Eye (tissue), 1 donor: ENCODE data around the gene GALNT17.

Source experiments
- DNase-seq: peaks from one replicate; pipeline ENCODE4 v3.0.0-alpha.2; 2015

Gene GALNT17

DNA sequence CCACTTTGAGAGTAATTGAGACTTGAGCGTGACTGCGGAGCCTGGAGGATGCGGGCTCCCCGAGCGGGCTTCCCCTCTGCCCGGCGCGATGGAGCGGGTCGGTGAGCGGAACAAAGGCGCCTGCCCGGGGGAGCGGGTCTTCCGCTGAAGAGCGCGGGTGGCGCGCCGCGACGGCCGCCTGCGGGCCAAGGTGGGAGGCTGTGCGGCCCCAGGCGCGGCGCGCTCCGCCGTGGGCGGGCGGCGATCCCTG is at the start of gene GALNT17:
GALNT17 (plus strand) TSS at position 18 of the 250 bp plus-strand sequence.
- DNase-seq = no peak

DNA sequence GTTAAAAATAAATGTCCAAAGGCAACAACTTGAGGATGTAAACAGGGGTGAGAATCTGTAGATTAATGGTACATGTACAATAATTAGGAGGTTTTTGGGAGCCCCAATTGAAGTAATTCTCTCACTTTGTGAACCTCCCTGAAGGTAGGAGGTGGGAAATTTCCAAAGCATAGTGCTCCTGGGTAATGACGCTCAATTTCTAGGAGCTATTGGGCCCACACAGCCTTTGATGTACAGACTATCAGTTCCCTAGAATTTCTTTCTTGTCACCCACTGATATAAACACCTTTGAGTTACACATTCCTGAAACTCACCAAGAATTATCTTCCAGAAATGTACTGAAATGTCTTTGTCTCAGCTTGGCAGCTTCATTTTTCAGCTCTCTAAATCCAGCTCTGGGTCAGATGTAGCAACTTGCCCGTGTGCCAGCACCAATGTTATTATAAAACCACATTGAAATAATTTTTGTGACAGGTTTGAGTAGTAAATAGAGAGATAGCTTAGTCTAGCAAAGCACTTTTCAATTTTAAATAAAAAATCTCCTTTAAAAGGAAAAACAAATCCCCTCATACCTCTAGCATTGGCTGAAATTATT is 36.6 kb upstream of the GALNT17 start:
- DNase-seq = peak; percentile 23

DNA sequence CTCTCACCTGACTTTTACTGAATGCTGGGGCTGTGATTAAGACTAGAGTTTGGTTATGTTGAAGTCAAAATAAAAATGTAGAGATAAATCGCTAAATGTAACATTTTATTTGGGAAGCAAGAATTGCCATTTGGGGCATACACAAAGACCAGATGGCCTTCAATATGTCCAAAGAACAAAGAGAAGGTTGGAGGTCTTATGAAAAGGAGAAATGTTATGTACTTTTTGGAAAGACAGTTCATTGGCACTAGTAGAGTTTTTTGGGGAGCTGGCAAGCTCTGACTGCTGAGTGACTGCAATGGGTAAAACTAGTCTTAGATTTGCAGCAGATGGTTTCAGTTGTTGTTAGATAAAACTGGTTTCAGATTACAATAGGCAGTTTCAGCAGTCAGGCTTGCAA is 35.6 kb upstream of the GALNT17 start:
- DNase-seq = no peak

DNA sequence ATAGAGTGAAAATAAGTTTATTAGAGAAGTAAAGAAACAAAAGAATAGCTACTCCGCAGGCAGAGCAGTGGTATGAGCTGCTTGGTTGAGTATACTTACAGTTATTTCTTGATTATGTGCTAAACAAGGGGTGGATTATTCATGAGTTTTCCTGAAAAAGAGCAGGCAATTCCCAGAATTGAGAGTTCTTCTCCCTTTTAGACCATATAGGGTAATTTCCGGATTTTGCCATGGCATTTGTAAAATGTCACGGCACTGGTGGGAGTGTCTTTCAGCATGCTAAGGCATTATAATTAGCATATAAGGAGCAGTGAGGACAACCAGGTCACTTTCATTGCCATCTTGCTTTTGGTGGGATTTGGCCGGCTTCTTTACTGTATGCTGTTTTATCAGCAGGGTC is 25.7 kb upstream of the GALNT17 start:
- no peak for DNase-seq

DNA sequence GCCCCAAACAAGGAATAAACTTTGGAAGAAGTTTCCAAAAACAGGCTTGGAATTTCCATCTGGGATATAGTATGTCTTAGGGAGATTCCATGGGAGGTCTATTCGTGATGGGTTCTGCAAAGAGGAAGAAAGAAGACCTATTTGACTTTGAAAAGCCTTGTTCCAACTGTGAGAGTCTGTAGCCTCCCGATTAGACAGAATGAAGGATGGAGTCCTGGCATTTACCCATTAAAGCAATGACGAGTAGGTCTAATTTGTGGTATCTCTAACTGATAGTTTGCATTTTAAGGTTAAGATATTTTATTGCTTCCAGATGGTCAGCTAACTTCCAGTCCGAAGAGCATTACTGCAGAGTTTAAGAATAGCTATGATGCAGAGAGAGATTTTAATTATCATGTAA is 19.5 kb upstream of the GALNT17 start:
- DNase-seq = no peak

DNA sequence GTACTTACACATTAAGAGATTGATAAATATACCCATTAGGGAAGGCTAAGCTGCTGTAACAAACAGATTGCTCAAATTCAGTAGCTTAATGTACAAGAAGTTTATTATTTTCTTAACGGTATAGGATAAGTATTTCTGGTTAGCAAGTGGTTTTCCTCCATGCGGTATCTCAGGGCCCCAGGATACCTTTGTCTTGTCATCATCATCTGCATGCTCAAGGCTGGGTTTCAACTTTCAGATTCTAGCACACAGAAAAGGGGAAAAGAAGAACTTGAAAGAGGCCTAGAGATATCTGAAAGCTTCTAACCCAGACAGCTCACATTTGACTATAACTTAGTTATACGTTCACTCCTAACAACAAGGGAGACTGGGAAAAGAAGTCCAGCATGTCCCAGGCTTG is 11.8 kb upstream of the GALNT17 start:
- no peak for DNase-seq

DNA sequence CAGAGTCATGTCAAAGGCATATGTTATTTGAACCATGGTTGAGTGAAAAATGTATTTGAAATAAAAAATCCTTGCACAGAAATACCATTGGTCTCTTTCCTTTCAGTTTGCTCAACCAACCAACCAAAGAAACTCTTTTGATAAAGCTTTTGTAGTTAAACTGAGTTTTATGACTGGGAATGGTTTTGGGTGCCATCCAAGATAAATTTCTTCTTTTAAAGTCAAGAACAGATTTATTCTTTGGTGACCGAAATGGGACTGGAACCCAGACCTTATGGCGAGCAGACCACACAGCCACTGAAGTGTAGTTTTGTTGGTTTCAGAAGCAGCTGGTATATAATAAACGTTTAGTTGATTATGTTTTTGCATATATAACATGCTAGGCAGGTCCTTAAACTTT is 2.8 kb upstream of the GALNT17 start:
- no peak for DNase-seq

DNA sequence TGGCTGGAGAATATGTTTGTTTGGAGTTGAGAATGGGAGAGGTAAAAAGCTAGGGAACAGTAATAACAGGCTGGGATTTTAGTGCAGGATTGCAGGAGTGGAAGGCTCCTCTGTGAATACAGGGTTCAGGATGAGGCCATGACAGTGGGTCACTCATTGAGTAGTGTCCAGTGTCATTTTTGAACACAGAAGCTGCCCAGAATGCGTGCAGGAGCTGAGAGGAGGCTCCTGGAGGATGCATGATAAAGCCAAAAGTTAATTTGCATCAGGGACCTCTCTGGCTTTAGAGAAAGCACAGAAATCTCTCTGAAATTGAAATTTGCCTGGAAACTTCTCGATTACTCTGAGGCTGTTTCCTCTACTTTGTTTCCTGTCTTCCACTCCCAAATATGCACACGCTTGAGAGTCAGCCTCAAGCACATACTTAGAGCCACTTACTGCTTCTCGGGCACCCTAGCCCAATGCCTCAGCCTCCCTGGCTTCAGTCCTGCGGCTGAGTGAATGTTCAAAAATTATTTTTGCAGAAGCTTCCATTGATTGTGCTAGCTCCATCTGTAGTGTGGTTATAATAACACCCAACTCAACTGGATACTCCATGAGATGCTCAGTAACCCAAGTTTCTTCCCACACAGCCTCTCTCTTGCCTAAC is 1.8 kb upstream of the GALNT17 start:
- no peak for DNase-seq

DNA sequence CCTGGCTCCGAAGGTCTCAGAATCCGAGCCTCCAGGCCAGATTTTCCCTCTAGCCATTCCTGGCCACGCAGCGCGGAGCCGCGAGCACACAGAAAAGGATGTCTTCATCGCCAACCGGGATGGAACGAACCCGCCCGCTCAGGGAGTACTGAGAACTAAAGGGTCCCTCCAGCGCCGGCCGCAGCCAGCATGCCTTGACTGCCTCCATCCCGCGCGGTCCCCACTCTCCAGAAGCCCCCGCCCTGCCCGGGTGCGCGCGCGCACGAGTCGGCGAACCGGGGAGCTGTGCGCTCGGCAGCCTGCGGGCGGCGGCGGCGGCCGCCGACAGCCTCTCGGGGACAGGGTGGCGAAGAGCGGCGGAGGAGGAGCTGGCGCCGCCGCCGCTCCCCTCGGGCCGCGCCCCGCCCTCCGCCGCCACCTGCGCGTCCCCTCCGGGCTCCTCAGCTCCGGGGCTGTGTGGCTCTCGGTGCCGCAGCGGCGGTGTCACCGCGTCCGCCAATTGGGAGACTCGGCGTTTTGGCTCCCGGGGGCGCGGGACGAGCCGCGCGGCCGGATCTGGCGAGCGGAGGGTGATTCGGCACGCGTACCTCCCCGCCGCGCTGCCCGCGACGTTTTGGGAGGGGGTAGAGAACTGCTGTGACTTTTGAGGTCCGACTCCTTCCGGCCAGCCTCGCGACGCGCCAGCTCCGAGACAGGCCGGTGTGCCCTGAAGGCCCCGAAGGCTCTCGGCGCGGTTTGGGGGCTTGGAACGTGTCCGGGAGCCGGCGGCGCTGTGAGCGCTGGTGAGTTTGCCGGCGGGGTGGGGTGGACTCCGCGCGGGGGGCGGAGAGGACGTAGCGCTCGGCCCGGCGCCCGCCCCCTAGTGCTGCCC is 453 bp upstream of the GALNT17 start:
- DNase-seq = peak; percentile 91

DNA sequence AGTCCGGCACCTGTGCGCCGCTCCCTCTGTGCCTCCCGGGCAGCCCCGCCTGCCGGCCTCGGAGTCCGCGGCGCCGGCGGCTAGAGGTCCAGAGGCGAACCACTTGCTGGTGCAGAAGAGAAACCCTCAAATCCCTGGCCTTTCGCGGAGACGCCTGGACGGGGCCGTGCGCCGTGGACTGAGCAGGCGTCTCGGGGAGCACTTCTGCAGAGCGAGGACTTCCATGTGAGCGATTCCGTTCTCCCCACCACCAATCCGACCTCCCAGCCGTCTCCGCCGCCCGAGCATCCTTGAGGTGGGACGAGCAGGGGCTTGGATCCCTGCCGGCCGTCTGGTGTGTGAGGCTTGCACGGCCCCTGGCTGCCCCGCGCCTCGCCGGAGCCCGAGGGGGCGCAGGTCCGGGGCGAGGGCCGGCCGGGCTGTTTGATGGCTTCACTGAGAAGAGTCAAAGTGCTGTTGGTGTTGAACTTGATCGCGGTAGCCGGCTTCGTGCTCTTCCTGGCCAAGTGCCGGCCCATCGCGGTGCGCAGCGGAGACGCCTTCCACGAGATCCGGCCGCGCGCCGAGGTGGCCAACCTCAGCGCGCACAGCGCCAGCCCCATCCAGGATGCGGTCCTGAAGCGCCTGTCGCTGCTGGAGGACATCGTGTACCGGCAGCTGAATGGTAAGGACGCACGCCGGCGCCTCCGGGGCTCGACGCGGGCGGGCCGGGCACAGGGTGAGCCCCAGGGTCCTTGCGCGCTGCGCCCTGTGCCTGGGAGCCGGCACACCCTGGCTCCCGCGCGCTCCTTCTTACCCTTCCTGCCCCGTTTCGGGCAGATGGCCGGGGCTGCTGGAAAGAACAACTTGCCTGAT is 660 bp downstream of the GALNT17 start:
- peak; percentile 74 for DNase-seq

DNA sequence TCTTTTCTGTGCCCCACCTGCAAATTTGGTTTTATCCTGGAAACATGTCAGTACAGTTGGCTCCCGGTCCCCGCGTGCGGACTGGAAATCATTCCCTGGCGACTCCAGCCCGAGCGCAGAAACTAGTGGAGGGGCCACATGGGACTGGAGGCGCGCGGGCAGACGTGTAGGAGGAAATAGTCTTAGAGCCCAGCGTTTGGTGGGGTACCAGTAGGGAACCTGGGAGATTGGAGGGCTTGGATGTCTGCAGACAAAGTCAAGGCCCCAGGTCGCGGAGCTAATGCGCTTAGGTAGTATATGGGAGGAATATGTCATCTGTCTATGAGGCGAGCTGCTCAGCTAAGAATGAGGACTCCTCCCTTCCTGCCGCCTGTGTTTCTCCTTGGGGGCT is 1.3 kb downstream of the GALNT17 start:
- DNase-seq = no peak

DNA sequence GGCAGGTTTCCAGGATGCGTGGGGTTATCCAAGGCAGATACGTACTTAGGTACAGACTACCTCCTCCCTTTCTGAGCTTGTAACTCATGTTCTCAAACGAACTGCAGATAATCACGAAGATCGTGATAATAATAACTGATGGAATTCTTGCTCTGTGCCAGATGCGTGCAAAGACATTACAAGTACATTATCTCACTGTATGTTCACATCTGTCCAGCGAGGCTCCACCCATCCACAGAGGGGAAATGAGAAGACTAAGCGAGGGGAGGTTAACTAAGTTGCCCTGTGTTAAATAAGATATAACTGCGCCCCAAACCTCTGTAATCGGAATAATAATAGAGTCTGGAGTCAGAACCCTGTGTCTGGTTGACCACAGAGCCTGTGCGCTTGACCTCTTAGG is 1.9 kb downstream of the GALNT17 start:
- peak; percentile 13 for DNase-seq

DNA sequence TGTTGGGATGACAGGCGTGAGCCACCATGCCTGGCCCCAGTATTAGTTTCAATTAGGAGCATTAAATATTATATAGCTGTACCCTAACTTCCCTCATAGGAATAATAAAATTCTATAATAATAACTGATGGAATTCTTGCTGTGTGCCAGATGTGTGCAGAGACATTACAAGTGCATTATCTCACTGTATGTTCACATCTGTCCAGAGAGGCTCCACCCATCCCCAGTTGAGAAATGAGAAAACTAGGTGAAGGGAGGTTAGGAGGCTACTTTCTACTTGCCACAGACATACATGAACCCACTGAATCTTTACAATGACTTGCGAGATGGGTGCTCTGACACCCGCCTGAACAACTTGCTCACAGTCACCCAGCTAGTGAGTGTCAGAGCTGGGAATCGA is 3.2 kb downstream of the GALNT17 start:
- no peak for DNase-seq

DNA sequence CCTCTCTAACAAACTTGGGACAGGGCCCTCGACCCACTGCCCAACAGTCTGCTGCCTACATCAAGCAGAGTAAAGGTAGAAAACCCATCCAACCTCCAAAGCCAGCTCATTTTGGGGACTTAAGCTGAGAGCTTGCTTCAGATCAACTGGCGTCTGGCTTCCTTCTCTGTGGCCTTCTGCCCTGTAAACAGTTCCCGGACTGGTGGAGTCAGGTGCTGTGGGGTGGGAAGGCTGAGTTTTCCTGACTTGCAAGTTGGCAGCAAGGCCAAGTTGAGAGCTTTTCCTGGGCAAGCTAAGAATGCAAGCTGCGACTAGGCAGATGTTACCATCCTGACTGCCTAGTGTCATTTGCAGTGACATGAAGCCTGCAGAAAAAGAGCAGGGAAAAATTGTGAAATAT is 3.7 kb downstream of the GALNT17 start:
- DNase-seq = no peak

DNA sequence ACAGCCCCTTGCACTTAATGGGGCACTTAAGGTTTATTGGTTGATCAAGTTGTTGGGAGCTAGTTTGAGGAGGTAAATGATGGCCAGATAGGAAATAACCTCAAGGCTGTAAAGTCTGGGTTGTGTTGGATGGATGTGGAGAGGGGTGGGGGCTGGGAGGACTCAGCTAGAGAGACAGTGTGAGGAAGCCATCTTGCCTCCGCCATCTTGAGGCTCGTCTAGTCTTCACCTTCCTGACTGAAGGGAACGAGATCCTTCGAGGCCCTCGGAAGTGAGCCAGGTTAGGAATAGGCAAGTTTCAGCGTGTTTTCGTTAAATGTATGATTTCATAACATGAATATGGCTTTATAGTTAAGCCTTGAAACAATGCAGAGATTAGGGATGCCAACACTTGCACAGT is 5.5 kb downstream of the GALNT17 start:
- DNase-seq = no peak

DNA sequence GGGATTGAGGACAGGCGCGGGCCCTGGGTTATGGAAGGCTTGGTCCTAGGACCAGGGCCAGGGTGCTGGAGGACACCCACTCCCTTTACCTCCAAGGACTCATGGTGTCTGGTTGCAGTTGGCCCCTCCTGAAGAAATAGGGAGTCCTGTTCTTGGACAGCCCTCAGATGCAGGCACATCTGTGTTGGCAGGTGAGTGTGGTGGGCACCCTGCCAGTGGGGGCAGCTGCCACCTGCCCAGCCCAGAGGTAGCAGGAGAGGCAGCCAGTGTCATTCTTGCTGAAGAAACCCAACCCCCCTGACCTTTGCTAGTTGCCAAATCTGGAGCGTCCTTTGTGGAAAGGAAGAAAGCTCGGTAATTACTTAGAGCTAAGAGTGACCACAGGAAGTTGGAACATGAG is 8.3 kb downstream of the GALNT17 start:
- no peak for DNase-seq

DNA sequence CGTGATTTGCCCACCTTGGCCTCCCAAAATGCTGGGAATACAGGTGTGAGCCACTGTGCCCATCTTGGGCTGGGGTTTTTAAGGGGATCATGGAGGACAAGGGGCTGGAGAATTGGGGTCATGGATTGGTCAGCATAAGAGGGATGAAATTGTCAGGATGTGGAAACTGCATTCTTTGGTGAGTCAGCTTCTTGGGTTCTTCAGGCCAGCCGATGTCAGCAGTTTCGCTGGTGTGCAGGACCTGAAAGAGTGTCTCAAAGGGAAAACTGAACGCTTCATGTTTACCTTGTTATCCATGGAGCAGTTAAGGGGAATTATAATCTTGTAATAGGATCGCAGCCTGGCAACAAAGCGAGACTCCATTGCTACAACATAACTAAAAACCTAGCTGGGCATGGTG is 13.0 kb downstream of the GALNT17 start:
- no peak for DNase-seq

DNA sequence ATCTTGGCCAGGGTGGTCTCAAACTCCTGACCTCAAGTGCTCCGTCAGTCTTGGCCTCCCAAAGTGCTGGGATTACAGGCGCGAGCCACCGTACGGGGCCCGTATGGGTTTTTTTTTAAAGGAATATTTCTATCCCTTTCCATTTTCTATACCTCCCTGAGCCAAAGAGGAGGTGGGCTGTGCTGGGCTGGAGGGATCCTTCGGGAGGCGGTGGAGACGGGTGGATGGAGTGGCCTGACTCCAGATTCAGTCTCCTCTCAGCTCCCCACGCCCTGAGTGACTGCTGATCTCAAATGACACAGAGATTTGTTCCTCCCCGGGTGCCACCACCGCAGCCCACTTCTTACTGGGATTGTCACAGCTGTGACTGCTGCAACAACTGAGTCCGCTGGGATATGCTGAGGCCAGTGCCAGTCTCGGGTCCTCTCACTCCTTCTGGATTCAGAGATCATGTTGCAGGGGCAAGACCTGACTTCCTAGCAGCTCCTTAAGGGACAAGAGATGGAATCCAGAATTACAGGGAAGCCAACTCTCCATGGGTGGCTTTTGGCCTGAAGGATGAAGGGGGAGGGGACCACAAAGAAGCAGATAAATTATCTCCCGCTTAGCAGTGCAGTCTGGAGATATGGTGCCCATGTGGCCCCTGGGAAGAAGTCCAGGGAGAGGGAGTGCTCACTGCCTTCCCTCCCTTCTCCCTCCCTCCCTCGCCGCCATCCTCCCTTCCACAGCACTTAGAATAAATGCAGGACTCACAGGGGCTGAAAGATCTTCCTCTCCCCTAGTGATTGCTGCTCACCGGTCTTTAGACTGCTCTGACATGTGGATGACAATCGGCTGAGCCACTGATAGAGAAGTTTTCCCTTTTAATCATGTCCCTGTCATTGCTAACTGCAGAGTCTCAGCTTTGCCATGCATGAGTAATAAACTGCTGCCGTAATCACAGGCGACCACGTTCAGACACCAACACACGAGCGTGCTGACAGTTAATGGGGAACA is 14.3 kb downstream of the GALNT17 start:
- peak; percentile 56 for DNase-seq

DNA sequence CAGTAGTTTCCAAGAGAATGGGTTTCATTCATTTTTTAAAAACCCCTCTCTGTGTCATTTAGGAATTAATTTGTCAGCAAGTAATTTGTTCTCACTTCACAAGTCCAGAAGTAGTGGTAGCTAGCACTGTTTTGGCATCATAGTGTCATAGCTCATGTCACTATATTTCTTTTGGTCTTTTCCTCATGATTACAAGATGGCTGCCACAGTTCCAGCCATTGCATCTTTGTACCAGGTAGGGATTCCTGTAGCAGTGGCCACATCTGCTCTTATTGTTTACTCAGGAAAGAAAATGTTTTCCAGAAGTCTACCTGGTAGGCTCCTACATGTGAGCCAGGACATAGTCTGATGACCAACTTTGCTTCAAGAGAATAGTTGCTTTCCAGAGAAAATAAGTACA is 16.2 kb downstream of the GALNT17 start:
- no peak for DNase-seq

DNA sequence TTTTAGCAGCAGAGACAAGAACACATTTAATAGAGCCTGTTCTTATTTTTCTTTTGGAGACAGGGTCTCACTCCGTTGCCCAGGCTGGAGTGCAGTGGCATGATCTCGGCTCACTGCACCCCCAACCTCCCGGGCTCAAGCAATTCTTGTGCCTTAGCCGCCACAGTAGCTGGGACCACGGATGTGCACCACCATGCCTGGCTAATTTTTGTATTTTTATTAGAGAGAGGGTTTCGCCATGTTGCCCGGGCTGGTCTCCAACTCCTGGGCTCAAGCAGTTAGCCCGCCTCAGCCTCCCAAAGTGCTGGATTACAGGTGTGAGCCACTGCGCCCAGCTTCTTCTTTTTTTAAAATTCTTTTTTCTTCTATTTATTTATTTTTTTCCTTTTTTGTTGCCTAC is 23.3 kb downstream of the GALNT17 start:
- DNase-seq = no peak

DNA sequence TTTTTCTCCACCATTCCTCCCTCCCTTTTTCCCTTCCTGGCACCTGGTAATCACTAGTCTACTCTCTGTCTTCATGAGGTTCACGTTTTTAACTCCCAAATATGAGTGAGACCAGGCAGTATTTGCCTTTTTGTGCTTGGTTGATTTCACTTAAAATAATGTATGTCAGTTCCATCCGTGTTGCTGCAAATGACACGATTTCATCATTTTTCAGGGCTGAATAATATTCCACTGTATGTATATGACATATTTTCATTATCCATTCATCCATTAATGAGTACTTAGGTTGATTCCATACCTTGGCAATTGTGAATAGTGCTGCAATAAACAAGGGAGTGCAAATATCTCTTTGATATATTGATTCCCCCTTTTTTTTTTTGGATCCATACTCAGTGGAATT is 25.8 kb downstream of the GALNT17 start:
- DNase-seq = no peak

DNA sequence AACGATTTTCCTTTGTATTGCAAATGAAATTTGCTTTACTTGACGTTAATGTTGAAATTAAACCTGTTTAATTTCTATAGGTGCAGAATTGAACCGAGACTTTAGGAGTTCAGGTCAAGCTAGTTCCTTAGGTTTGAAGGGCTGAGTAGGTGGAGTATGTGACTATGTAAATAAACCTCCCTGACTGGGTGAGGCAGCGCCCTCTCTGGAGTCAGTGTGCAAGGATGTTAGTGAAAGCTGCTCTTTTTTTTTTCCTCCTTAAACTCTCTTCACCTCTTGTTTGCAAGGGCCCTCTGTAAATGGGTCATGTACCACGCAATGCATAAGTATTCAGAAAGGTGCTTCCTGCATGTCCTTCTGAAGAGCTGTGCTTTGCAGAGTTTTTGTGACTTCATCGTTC is 33.8 kb downstream of the GALNT17 start:
- DNase-seq = no peak
